GM18873 (cell line): ENCODE data around the gene FOXO6.

Source experiments
- ATAC-seq: cut with Tn5 transposase; IDR thresholded peaks from one replicate; pipeline ENCODE4 v1.9.1; 2021; ENCODE audit warnings: mild to moderate bottlenecking, moderate library complexity, moderate number of reproducible peaks; ENCODE audit not compliant: unreplicated experiment, low FRiP score

Gene FOXO6

GRCh38 chr1:41419584-41420295, 58.5 kb downstream of the FOXO6 start:
- ATAC-seq, result no peak

- no peak for ATAC-seq
Measured at GRCh38 chr1:41420351-41420750, 59.1 kb downstream of the FOXO6 start.

- ATAC-seq, result no peak
Measured at GRCh38 chr1:41420860-41421259, 59.6 kb downstream of the FOXO6 start.

- no peak for ATAC-seq
Measured at GRCh38 chr1:41422306-41422705, 61.1 kb downstream of the FOXO6 start.

GRCh38 chr1:41423511-41424191, 62.4 kb downstream of the FOXO6 start:
- no peak for ATAC-seq

GRCh38 chr1:41424581-41425118, 63.4 kb downstream of the FOXO6 start:
- no peak for ATAC-seq

- no peak for ATAC-seq
Measured at GRCh38 chr1:41425369-41425768, 64.1 kb downstream of the FOXO6 start.

- ATAC-seq, result no peak
Measured at GRCh38 chr1:41426201-41426890, 65.1 kb downstream of the FOXO6 start.

GRCh38 chr1:41427122-41427913, 66.1 kb downstream of the FOXO6 start:
- no peak for ATAC-seq

GRCh38 chr1:41427916-41428737, 66.9 kb downstream of the FOXO6 start:
- no peak for ATAC-seq

GRCh38 chr1:41428738-41429640, 67.8 kb downstream of the FOXO6 start:
- ATAC-seq, result no peak

- no peak for ATAC-seq
Measured at GRCh38 chr1:41429641-41430035, 68.4 kb downstream of the FOXO6 start.

- no peak for ATAC-seq
Measured at GRCh38 chr1:41430069-41430468, 68.8 kb downstream of the FOXO6 start.

GRCh38 chr1:41430582-41430981, 69.3 kb downstream of the FOXO6 start:
- no peak for ATAC-seq

GRCh38 chr1:41431490-41432350, 70.5 kb downstream of the FOXO6 start:
- ATAC-seq, result no peak
